ENCODE measurements around the gene FGD6. TPM values are rescaled to one million over a fixed set of nuclear protein-coding genes. Genes with fewer than 3 reads are reported as not detected.

The FGD6 gene
- total RNA-seq, 1 donor from 2014 or later, result 13.2 TPM

DNA sequence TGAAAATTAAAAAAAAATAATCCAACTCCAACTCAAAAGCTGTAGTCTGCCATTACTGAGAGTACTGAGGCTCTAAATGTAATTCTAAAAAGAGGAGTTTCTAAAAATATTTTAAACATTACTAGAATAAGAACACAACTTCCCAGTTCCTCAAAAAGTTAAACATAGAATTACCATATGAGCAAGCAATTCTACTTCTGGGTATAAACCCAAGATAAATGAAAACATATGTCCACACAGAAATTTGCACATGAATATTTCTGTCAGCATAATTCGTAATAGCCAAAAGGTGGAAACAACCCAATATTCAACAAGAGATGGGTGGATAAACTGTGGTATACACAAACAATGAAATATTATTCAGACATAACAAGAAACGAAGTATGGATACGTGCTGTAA, 128.9 kb downstream of the FGD6 start:
- no peak for FAIRE-seq
- Histone ChIP-seq H3K27me3 (ENCODE audit: control insufficient read depth, insufficient read depth, low read length) (no peaks in the 10 kb centered on the region), H3K4me3 (ENCODE audit: low read depth, low read length) (no peak overlapping the region), H3K36me3 (ENCODE audit: control insufficient read depth, insufficient read depth, low read length) (peaks cover 8% of the 10 kb centered on the region)
- TF ChIP-seq, protein P1, sequence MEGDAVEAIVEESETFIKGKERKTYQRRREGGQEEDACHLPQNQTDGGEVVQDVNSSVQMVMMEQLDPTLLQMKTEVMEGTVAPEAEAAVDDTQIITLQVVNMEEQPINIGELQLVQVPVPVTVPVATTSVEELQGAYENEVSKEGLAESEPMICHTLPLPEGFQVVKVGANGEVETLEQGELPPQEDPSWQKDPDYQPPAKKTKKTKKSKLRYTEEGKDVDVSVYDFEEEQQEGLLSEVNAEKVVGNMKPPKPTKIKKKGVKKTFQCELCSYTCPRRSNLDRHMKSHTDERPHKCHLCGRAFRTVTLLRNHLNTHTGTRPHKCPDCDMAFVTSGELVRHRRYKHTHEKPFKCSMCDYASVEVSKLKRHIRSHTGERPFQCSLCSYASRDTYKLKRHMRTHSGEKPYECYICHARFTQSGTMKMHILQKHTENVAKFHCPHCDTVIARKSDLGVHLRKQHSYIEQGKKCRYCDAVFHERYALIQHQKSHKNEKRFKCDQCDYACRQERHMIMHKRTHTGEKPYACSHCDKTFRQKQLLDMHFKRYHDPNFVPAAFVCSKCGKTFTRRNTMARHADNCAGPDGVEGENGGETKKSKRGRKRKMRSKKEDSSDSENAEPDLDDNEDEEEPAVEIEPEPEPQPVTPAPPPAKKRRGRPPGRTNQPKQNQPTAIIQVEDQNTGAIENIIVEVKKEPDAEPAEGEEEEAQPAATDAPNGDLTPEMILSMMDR (IDR thresholded peaks at IDR 0.05; ENCODE audit: insufficient read depth, low read length, severe bottlenecking), result no peak
- no peak for DNase-seq (ENCODE audit: low read depth)

DNA sequence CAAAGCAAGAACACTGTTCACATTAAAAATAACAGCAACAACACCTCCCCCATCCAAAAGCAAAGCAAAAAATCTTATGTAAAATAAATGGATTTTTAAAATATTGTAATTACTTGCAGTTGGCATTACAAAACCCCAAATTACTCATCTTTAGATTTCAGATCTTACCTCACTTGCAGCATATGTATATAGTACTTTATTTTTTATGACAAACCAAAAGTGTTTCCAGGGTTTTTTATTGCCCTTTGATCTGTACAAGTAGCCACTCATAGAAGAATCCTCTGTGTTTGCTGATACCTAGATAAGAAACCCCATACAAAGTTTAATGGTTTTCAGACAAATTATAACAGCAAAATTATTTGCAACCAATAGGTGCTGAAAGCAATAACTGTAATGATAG, 131.7 kb downstream of the FGD6 start:
- Histone ChIP-seq H3K36me3 (ENCODE audit: control insufficient read depth, insufficient read depth, low read length) (peaks cover 6% of the 10 kb centered on the region), H3K27me3 (ENCODE audit: control insufficient read depth, insufficient read depth, low read length) (no peaks in the 10 kb centered on the region), H3K4me3 (ENCODE audit: low read depth, low read length) (no peak overlapping the region)
- DNase-seq (ENCODE audit: low read depth) (no peak), FAIRE-seq (no peak)
- TF ChIP-seq, protein P1 (IDR thresholded peaks at IDR 0.05; ENCODE audit: insufficient read depth, low read length, severe bottlenecking), result no peak

DNA sequence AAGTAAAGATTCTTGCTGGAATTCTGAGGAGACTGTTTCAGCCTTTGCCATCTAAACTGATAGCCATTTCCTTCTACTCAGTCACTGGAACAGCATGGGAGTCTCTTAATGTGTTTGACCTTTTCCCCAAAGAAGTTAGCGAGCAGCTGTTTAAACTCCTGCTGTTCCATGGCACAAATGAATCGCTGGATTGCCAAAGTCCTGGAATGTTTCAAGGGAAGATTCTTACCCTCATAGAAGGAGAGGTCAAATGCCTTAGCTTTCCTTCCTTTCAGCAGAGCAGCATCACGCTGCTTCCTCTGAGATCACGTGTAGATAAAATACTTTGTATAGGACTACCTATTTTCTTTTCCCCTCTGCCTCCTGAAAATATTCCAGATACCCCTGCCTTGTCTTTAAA, 133.3 kb downstream of the FGD6 start:
- Histone ChIP-seq H3K4me3 (ENCODE audit: low read depth, low read length) (no peak overlapping the region), H3K36me3 (ENCODE audit: control insufficient read depth, insufficient read depth, low read length) (peaks cover 6% of the 10 kb centered on the region), H3K27me3 (ENCODE audit: control insufficient read depth, insufficient read depth, low read length) (no peaks in the 10 kb centered on the region)
- no peak for DNase-seq (ENCODE audit: low read depth)
- TF ChIP-seq, protein P1 (IDR thresholded peaks at IDR 0.05; ENCODE audit: insufficient read depth, low read length, severe bottlenecking), result no peak
- FAIRE-seq, result no peak

DNA sequence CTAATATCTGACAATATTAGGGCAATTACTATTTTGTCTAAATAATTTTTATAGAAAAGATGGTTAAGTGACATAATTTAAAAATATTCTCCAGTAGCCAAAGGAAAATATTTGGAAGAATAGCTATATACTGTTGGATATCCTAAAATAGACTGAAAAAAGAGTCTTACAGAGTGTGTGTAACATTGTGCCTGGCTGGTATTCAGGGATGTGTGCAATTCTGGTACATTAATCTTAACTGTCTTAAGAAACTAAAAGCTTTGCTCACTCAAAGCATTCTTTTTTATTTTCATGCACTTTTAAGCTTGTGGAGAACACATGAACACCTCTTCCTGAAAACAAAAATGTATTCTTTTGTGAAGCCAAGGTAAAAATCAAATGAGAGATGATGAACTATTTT, 133.8 kb downstream of the FGD6 start:
- no peaks in the 10 kb centered on the region for H3K27me3 ChIP-seq (ENCODE audit: control insufficient read depth, insufficient read depth, low read length)
- no peak for DNase-seq (ENCODE audit: low read depth)
- TF ChIP-seq, protein P1 (IDR thresholded peaks at IDR 0.05; ENCODE audit: insufficient read depth, low read length, severe bottlenecking), result no peak
- FAIRE-seq, result no peak
- H3K4me3 ChIP-seq (ENCODE audit: low read depth, low read length), result no peak overlapping the region
- peaks cover 6% of the 10 kb centered on the region for H3K36me3 ChIP-seq (ENCODE audit: control insufficient read depth, insufficient read depth, low read length)

DNA sequence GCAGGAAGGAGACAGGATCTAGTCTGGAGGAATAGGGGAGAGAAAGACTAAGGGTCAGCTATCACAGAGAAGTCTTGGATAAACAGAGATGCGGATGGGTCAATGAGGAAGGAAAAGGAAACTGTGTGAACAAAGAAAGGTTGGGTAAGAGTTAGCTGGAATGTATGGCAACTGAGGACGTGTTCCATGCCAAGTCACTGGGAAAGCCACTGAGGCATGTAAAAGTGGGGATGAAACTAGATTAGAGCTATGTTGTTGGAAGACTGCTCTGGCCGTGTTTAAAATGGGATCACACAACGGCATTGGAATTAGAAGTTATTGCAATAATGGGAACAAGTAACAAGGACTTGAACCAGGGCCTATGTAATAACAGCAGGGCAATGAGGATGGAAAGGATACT, 139.9 kb downstream of the FGD6 start:
- H3K36me3 ChIP-seq (ENCODE audit: control insufficient read depth, insufficient read depth, low read length), result no peaks in the 10 kb centered on the region
- FAIRE-seq, result no peak
- TF ChIP-seq, protein P1 (IDR thresholded peaks at IDR 0.05; ENCODE audit: insufficient read depth, low read length, severe bottlenecking), result no peak
- no peaks in the 10 kb centered on the region for H3K27me3 ChIP-seq (ENCODE audit: control insufficient read depth, insufficient read depth, low read length)
- no peak for DNase-seq (ENCODE audit: low read depth)
- no peak overlapping the region for H3K4me3 ChIP-seq (ENCODE audit: low read depth, low read length)

DNA sequence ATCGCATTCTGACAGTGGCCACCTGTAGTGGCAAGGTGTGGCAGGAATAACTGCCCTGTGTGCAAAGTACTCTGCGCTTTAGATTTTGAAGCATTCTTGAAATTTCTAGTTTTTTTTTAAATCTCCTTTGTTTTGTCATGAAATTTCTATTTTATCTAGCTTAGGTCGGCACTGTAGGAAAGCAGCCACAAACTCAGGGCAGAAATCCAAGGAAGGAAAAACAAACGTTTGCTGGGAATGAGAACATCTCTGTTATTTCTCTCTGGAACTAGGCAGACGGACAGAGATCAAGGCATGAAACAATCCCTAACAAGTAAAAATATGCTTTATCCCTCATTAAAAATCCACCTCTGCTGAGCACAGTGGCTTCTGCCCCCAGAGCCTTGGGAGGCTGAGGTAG, 142.5 kb downstream of the FGD6 start:
- no peak for FAIRE-seq
- Histone ChIP-seq H3K36me3 (ENCODE audit: control insufficient read depth, insufficient read depth, low read length) (no peaks in the 10 kb centered on the region), H3K27me3 (ENCODE audit: control insufficient read depth, insufficient read depth, low read length) (no peaks in the 10 kb centered on the region), H3K4me3 (ENCODE audit: low read depth, low read length) (no peak overlapping the region)
- TF ChIP-seq, protein P1 (IDR thresholded peaks at IDR 0.05; ENCODE audit: insufficient read depth, low read length, severe bottlenecking), result no peak
- no peak for DNase-seq (ENCODE audit: low read depth)
